Vagina (tissue), 2 donors: ENCODE results near the gene TMEM269.

ENCODE experiments used
- CTCF ChIP-seq, 3 experiments: fragments of 450-650 bp in 2 of 3; fragments of 200-600 bp in 1 of 3; sonication (generic) in 1 of 3; IDR thresholded peaks; one replicate each; pipeline ENCODE4 v1.5.1; 2017 to 2019; ENCODE audit warnings: antibody characterized with exemption in 3 of 3, mild to moderate bottlenecking in 2 of 3, moderate library complexity in 2 of 3
- POLR2A ChIP-seq, 2 donors: fragments of 450-650 bp; IDR thresholded peaks; one replicate each; pipeline ENCODE4 v1.6.1; 2017; ENCODE audit warnings: antibody characterized with exemption in 2 of 2, mild to moderate bottlenecking in 2 of 2, moderate library complexity in 2 of 2
- POLR2AphosphoS5 ChIP-seq, 2 donors: sonication (generic); formaldehyde crosslinking; IDR thresholded peaks; one replicate each; pipeline ENCODE4 v1.9.0; 2017; ENCODE audit warnings: antibody characterized with exemption in 2 of 2, mild to moderate bottlenecking in 2 of 2, low read depth in 1 of 2; ENCODE audit not compliant: insufficient read depth in 1 of 2

- no peak for TF ChIP-seq POLR2AphosphoS5 (IDR thresholded peaks at IDR 0.05; ENCODE audit: insufficient read depth in 1 of 2, low read depth in 1 of 2)
- TF ChIP-seq CTCF (IDR thresholded peaks at IDR 0.05), result no peak
- TF ChIP-seq POLR2A (IDR thresholded peaks at IDR 0.05), result no peak
Measured at GRCh38 chr1:42742617-42743316, 42.0 kb upstream of the TMEM269 start.
